ENCODE data around the gene AUTS2.

- TF ChIP-seq, protein P1, sequence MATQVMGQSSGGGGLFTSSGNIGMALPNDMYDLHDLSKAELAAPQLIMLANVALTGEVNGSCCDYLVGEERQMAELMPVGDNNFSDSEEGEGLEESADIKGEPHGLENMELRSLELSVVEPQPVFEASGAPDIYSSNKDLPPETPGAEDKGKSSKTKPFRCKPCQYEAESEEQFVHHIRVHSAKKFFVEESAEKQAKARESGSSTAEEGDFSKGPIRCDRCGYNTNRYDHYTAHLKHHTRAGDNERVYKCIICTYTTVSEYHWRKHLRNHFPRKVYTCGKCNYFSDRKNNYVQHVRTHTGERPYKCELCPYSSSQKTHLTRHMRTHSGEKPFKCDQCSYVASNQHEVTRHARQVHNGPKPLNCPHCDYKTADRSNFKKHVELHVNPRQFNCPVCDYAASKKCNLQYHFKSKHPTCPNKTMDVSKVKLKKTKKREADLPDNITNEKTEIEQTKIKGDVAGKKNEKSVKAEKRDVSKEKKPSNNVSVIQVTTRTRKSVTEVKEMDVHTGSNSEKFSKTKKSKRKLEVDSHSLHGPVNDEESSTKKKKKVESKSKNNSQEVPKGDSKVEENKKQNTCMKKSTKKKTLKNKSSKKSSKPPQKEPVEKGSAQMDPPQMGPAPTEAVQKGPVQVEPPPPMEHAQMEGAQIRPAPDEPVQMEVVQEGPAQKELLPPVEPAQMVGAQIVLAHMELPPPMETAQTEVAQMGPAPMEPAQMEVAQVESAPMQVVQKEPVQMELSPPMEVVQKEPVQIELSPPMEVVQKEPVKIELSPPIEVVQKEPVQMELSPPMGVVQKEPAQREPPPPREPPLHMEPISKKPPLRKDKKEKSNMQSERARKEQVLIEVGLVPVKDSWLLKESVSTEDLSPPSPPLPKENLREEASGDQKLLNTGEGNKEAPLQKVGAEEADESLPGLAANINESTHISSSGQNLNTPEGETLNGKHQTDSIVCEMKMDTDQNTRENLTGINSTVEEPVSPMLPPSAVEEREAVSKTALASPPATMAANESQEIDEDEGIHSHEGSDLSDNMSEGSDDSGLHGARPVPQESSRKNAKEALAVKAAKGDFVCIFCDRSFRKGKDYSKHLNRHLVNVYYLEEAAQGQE (IDR thresholded peaks at IDR 0.05; ENCODE audit: insufficient read depth in 1 of 2, low read depth in 2 of 2, low read length in 1 of 2), result no peak
- TF ChIP-seq CTCF (IDR thresholded peaks at IDR 0.05), result no peak
These were observed 441.8 kb downstream of the AUTS2 start for GRCh38 chr7:70040051-70040450.

All from Panc1 (cell line).